ENCODE measurements around the gene PSMB11. TPM values are rescaled to one million over a fixed set of nuclear protein-coding genes. Genes with fewer than 3 reads are reported as not detected.
A peak's percentile ranks its signal among the peaks of the same experiment; 100 is the strongest.

Gene PSMB11
- total and polyA plus RNA-seq, 2 donors (not counting 3 experiments of a cell fraction or from before 2014, with no cell fraction given), result not detected

DNA sequence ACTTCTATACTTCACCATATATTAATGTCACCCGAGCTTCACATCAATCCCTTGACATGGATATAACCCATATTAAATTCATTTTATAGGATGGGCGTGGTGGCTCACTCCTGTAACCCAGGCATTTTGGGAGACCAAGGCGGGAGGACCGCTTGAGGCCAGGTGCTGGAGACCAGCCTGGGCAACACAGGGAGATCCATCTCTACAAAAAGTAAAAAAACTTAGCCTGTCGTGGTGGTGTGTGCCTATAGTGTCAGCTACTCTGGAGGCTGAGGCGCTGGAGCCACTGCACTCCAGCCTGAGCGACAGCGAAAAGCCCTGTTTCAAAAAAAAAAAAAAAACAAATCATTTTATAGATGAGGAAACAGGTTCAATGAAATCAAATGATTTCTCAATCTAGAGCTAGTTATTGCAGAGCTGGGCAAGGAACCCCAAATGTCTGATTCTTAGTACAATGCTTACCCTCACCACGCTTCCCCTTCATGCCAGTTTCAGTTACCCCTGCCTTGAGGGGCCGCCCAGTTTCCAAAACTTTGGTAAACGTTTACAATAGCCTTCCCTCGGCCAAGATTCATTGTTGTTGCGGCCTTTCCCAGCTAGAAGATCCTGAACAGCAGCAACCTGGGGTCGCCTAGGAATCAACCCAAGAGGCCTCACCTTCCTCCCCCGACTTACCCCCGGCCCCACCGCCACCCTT lies 8.1 kb upstream of the PSMB11 start:
- Histone ChIP-seq H3K27ac (ENCODE audit: insufficient read depth, low read depth, low read length) (peak overlapping the region; percentile 88), H3K4me1 (ENCODE audit: control insufficient read depth, extremely low read depth, insufficient read depth, low read length) (peaks cover 14% of the 10 kb centered on the region), H3K9me3 (replicated peaks; ENCODE audit: control insufficient read depth, insufficient read depth, low read length) (no peaks in the 10 kb centered on the region), H3K27me3 (ENCODE audit: control insufficient read depth in 2 of 2, insufficient read depth in 2 of 2, low read length in 2 of 2) (no peaks in the 10 kb centered on the region), H3K4me2 (ENCODE audit: insufficient read depth, low read length) (peak overlapping the region; percentile 66), H2AFZ (ENCODE audit: low read depth, low read length) (no peak overlapping the region), H3K4me3 (replicated peaks in 1 of 3; ENCODE audit: insufficient read depth in 1 of 3, low read depth in 1 of 3, low read length in 3 of 3) (peak overlapping the region; percentile 73 to 88 (median 84)), H3K79me2 (ENCODE audit: control insufficient read depth, insufficient read depth, low read length) (peaks cover 29% of the 10 kb centered on the region), H3K36me3 (ENCODE audit: control insufficient read depth in 2 of 2, extremely low read depth in 1 of 2, insufficient read depth in 2 of 2, low read length in 2 of 2) (peaks cover 9 to 13% of the 10 kb centered on the region in 2 experiments), H3K9me1 (replicated peaks; ENCODE audit: control insufficient read depth, extremely low read depth, insufficient read depth, low read length) (no peaks in the 10 kb centered on the region), H3K9ac (replicated peaks; ENCODE audit: extremely low read depth, insufficient read depth, low read length) (peak overlapping the region; percentile 93), H4K20me1 (replicated peaks; ENCODE audit: control insufficient read depth, extremely low read depth, insufficient read depth, low read length) (no peaks in the 10 kb centered on the region)
- BruUV-seq (replicated peaks), result TSS peak; percentile 38
- intact Hi-C loops (cut with micrococcal nuclease), result loop anchor here (2.0 kb wide), 1 partner anchor 27 kb away; no protein-coding TSS in a partner anchor
- peak; percentile 31 for FAIRE-seq
- ChIA-PET CTCF (interaction anchor here (0.6 to 4.4 kb wide), 8 partner anchors 24 to 444 kb away, joined by 3 to 23 read pairs (median 4); no protein-coding TSS in a partner anchor), POLR2A (interaction anchor here (0.6 to 1.0 kb wide), 2 partner anchors 13 to 24 kb away, joined by 4 to 5 read pairs; no protein-coding TSS in a partner anchor)
- dilution Hi-C loops (cut with MboI; ENCODE audit: extremely low pct_ligation_motif_present, low sequenced_read_pairs), result no loop called here
- TF ChIP-seq EZH2 (IDR thresholded peaks at IDR 0.05; ENCODE audit: borderline replicate concordance, low read depth, low read length, severe bottlenecking), result no peak
- no peak for TF ChIP-seq GATA2 (IDR thresholded peaks at IDR 0.05; ENCODE audit: insufficient read depth, insufficient read length, low read depth, low read length)
- TF ChIP-seq POLR2AphosphoS5 (IDR thresholded peaks at IDR 0.05; ENCODE audit: insufficient read depth, low read depth, low read length), result no peak
- TF ChIP-seq JUN (IDR thresholded peaks at IDR 0.05; ENCODE audit: borderline replicate concordance, insufficient read depth, insufficient read length, low read depth), result no peak
- TF ChIP-seq, protein P1, sequence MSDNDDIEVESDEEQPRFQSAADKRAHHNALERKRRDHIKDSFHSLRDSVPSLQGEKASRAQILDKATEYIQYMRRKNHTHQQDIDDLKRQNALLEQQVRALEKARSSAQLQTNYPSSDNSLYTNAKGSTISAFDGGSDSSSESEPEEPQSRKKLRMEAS (IDR thresholded peaks at IDR 0.05; ENCODE audit: insufficient read depth, insufficient read length), result no peak
- TF ChIP-seq MYC (IDR thresholded peaks at IDR 0.05; ENCODE audit: low read depth, low read length), result no peak
- no peak for TF ChIP-seq POLR2A (IDR thresholded peaks at IDR 0.05; ENCODE audit: low read depth, low read length)
- no peak for TF ChIP-seq FOS (IDR thresholded peaks at IDR 0.05; ENCODE audit: borderline replicate concordance, insufficient read depth, low read length)
- TF ChIP-seq, protein P2, sequence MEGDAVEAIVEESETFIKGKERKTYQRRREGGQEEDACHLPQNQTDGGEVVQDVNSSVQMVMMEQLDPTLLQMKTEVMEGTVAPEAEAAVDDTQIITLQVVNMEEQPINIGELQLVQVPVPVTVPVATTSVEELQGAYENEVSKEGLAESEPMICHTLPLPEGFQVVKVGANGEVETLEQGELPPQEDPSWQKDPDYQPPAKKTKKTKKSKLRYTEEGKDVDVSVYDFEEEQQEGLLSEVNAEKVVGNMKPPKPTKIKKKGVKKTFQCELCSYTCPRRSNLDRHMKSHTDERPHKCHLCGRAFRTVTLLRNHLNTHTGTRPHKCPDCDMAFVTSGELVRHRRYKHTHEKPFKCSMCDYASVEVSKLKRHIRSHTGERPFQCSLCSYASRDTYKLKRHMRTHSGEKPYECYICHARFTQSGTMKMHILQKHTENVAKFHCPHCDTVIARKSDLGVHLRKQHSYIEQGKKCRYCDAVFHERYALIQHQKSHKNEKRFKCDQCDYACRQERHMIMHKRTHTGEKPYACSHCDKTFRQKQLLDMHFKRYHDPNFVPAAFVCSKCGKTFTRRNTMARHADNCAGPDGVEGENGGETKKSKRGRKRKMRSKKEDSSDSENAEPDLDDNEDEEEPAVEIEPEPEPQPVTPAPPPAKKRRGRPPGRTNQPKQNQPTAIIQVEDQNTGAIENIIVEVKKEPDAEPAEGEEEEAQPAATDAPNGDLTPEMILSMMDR (IDR thresholded peaks at IDR 0.05; ENCODE audit: extremely low read depth in 1 of 2, insufficient read depth in 1 of 2, low read depth in 1 of 2, low read length in 2 of 2), result no peak
- DNase-seq (ENCODE audit: low read depth, low spot score), result no peak
